GM18907 (cell line): ENCODE results near the gene ZNF177.

Experiments used
- ATAC-seq: cut with Tn5 transposase; IDR thresholded peaks from one replicate; pipeline ENCODE4 v1.9.1; 2021; ENCODE audit warnings: mild to moderate bottlenecking, moderate library complexity; ENCODE audit not compliant: unreplicated experiment

ZNF177 gene

DNA sequence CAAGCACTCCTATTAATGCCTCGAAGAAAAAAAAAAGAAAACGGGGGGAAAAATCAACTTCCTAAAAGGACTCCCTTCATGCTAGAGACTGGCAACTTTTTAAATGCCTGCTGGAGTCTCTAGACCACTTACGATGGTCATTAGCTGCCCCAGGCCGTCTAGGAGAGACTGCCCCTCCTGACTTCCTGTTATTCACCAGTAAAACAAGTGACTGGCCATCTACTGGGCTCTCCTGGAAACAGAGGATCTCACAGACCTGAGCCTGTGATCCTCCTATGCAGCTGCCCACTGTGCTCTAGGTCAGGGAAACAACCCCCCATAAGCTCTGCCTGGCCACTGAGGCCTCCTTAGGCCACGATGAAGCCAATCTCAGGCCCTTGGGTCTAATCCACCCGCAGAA, 65.1 kb downstream of the ZNF177 start:
- no peak for ATAC-seq

DNA sequence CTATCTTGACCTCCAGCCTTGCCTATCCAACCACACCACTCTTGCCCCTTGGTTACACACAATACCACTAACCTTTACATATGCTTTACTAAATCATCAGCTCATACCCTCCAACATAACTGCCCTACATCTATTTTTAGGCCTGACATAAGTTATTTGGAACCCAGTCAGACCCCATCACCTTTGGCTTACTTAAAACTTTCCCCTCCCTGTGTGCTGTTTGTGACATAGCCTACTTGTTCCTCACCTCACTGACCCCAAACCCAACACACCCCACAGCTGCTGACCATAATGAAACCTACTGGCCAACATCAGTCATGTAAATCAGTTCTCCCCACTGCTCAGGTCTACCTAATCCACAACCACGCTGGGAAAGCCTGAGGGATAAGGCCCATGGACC, 67.6 kb downstream of the ZNF177 start:
- ATAC-seq = no peak

DNA sequence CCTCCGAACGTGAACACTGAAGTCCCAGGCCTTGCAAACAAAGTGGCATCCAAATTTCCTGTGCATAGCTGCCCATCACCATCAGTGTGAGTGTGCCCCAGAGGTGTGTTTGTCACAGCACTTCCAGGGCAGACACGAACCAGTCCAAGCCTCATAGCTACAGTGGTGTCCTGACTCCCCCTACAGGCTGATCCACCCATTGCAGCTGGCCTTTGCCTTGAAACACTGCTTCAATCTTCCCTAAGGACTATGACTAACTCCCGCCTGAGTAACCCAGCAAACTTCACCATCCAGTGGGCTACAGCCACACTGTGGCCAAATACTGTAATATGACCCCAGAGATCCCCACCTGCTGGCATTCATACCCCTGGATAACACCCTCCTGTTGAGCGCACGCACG, 68.7 kb downstream of the ZNF177 start:
- no peak for ATAC-seq
